Subcutaneous adipose tissue (tissue), 4 donors: Measurements from ENCODE around the gene BLM. TPM values are rescaled to one million over a fixed set of nuclear protein-coding genes. Genes with fewer than 3 reads are reported as not detected.

ENCODE experiments used
- CTCF ChIP-seq: fragments of 450-650 bp; IDR thresholded peaks from one replicate; pipeline ENCODE4 v1.5.1; 2016; ENCODE audit warnings: low read depth, mild to moderate bottlenecking, control low read depth, antibody characterized with exemption, moderate library complexity
- total RNA-seq, 4 donors: library from RNA; depleted of rRNA; stranded (reverse); fragments of >200 nt; gene quantifications; one replicate each; pipeline ENCODE4 v1.1.0, GENCODE V29; 2016

BLM gene
- total RNA-seq, 4 donors from 2014 or later = 2.4 to 13.6 (median 6.8) TPM

DNA sequence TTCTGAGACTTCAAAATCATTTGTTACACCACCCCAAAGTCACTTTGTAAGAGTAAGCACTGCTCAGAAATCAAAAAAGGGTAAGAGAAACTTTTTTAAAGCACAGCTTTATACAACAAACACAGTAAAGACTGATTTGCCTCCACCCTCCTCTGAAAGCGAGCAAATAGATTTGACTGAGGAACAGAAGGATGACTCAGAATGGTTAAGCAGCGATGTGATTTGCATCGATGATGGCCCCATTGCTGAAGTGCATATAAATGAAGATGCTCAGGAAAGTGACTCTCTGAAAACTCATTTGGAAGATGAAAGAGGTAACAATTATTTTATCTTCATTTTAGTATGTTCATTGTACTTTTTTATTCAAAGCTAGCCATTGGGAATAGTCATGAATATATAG is 32.6 kb downstream of the BLM start:
- TF ChIP-seq CTCF = no peak

DNA sequence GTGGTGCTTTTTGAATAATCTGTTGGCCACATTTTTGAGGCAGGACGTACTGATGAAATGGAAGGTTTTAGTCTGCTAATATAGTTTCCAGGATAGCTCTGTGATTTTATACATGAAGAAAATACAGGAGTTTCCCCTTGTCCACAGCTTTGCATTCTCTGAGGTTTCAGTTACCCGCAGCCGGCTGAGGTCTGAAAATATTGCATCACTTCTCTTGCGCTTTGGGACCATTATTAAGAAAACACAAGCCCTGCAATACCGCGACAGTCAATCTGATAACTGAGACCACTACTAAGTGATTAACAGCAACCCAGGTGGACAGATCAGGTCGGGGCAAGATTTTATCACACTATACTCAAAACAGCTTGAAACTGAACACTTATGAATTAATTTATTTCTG is 33.0 kb downstream of the BLM start:
- no peak for TF ChIP-seq CTCF

GRCh38 chr15:90751300-90751825 is 34.2 kb downstream of the BLM start:
- no peak for TF ChIP-seq CTCF

DNA sequence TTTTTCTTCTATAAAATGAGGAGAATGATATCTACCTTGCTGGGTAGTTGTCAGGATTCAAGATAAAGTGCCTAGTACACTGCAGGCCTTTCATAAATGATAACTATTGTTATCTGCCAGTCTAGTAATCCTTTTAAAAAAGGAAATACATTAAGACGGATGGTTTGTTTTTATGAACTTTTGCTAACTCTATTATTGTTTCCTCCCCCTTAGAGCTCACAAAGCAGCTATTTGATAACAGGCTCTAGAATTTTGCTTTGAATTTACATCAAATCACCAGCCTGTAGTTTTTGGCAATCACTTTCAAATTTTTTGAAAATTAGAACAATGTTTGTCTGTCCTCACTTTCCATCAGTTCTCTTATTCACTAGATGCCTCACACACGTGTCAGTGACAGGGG is 39.8 kb downstream of the BLM start:
- TF ChIP-seq CTCF = no peak

DNA sequence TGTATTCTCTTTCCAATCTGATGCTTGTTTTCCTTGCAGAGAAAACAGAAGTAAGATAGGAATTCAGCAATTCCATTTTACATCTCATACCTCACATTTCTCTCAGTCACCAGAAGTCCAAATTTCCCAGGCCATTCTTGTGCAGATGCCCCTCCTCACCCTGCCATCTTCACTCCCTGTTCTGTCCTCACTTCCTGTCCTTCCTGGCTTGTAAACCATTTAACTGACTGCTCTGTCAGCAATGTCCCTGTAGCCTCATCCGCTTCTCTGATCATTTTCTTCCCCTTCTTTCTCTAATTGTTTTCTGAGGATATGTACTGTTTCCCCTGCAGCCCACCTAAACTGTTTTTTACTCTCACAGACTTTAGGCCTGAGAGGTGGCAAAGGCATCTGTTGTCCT is 40.3 kb downstream of the BLM start:
- TF ChIP-seq CTCF = no peak

GRCh38 chr15:90760661-90761232 is 43.6 kb downstream of the BLM start:
- no peak for TF ChIP-seq CTCF

- no peak for TF ChIP-seq CTCF
These were observed 44.5 kb downstream of the BLM start for GRCh38 chr15:90761629-90762028.
